22Rv1 (cell line): ENCODE data around the gene FBXL15.

Experiments used
- H3K27ac ChIP-seq: fragments of 450-650 bp; 2 replicates; pipeline ENCODE4 v1.5.1; 2017
- CTCF ChIP-seq: fragments of 450-650 bp; IDR thresholded peaks from 2 replicates; pipeline ENCODE4 v1.5.1; 2017; ENCODE audit warnings: mild to moderate bottlenecking
- ZFX ChIP-seq: fragments of 450-650 bp; IDR thresholded peaks from 2 replicates; pipeline ENCODE4 v1.6.1; 2017; ENCODE audit warnings: antibody characterized with exemption, borderline replicate concordance

The FBXL15 gene

GRCh38 chr10:102413053-102413705 lies 7.5 kb upstream of the FBXL15 start:
- TF ChIP-seq ZFX = no peak
- TF ChIP-seq CTCF = no peak
- H3K27ac ChIP-seq = no peak overlapping the region

GRCh38 chr10:102413806-102414561 lies 6.7 kb upstream of the FBXL15 start:
- TF ChIP-seq CTCF = no peak
- no peak for TF ChIP-seq ZFX
- H3K27ac ChIP-seq = no peak overlapping the region

- TF ChIP-seq CTCF (no peak), ZFX (no peak)
Observed at GRCh38 chr10:102414749-102415148, 5.9 kb upstream of the FBXL15 start.

GRCh38 chr10:102416283-102416682 lies 4.4 kb upstream of the FBXL15 start:
- no peak for TF ChIP-seq ZFX
- TF ChIP-seq CTCF = no peak
- no peak overlapping the region for H3K27ac ChIP-seq

More at GRCh38 chr10:102414749-102415148, 5.9 kb upstream of the FBXL15 start:
- no peak overlapping the region for H3K27ac ChIP-seq

GRCh38 chr10:102416695-102417094 lies 3.9 kb upstream of the FBXL15 start:
- no peak overlapping the region for H3K27ac ChIP-seq
- TF ChIP-seq ZFX (no peak), CTCF (no peak)

GRCh38 chr10:102418622-102419268 lies 1.9 kb upstream of the FBXL15 start, which contains the start of gene PSD:
TSS of gene PSD (minus strand) at chr10:102418785. CDS start at chr10:102417038, 1,747 bp downstream.
- H3K27ac ChIP-seq = peak within 1 kb of the TSS; percentile 97
- no peak for TF ChIP-seq CTCF
- no peak for TF ChIP-seq ZFX
